Erythroblast (primary cell): ENCODE measurements around the gene SMC6.

Experiments used
- DNase-seq, 2 experiments: peaks; one replicate each; lab custom pipeline; 2025; lab: John Stamatoyannopoulos, UW
- GATA1 ChIP-seq: IDR thresholded peaks from 2 replicates; pipeline ENCODE4 v1.6.1; 2011; ENCODE audit warnings: low read depth, mild to moderate bottlenecking, control low read depth, low read length, moderate library complexity
- POLR2A ChIP-seq: IDR thresholded peaks from 2 replicates; pipeline ENCODE4 v1.6.1; 2011; ENCODE audit warnings: mild to moderate bottlenecking, low read length

Gene SMC6

GRCh38 chr2:17728210-17728609, 25.4 kb downstream of the SMC6 start:
- TF ChIP-seq POLR2A (no peak), GATA1 (no peak)
- no peak for DNase-seq

- TF ChIP-seq POLR2A (no peak), GATA1 (no peak)
- DNase-seq: peak; percentile 19 to 46
Observed at GRCh38 chr2:17719562-17720371, 33.8 kb downstream of the SMC6 start.

- TF ChIP-seq GATA1 (no peak), POLR2A (no peak)
- peak in 1 of 2 experiments; percentile 4 for DNase-seq
Observed at GRCh38 chr2:17718689-17719088, 34.9 kb downstream of the SMC6 start.

- TF ChIP-seq GATA1: no peak
- TF ChIP-seq POLR2A: no peak
- peak; percentile 32 to 54 for DNase-seq
Observed at GRCh38 chr2:17717666-17718065, 35.9 kb downstream of the SMC6 start.

GRCh38 chr2:17713291-17713690, 40.3 kb downstream of the SMC6 start:
- no peak for TF ChIP-seq POLR2A
- no peak for TF ChIP-seq GATA1
- peak in 1 of 2 experiments; percentile 2 for DNase-seq

DNA sequence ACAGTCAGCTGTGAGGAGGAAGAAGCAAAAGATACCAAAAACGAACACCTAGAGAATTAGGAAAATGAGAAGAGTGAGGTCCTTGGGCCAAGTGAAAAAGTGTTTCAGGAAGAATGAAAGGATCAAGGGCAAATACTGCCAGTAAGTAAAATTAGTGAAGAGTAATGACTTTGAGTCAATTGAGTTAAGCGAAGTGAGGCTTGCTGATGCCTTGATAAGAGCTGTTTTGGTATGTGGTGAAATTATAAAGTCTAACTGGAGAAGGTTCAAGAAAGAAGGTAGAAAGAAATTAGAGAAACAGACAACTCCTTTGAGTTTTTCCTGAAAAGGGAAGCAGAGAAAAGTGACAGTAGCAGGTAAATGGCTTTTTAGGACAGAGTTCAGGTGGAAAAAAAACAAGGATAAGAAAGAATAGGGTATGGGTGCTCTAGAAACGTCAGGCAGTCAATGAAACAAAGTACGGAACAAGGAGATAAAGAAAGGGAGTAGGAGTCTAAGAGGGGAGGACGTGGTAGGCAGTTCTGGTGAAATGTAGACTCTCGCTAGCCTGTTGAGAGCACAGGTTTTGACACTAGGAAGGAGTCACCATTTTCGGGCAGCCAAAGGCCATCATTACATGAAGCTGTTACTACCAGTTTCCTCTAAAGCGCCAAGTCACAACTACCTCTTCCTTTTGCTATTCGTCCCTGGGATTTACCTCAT, 42.9 kb downstream of the SMC6 start:
- no peak for TF ChIP-seq GATA1
- TF ChIP-seq POLR2A: no peak

DNA sequence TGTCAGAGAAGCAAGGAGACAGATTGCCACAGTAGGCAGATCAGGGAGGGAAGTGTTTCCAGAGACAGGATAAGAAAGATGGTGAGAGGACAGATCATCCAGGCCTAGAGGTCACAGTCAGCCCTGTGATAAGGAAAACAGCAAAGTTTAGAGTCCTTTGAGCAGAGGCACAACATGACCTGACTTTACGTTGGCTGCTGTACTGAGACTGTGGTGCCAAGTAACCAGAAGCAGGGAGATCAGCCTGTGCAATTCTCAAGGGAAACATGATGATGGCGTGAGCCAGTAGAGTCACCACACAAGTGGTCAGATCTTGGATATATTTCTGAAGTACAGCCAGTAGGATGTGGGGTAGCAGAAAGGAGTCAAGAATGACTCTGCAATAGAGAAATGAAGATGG, 43.7 kb downstream of the SMC6 start:
- DNase-seq: peak; percentile 11 to 15
- TF ChIP-seq GATA1 (no peak), POLR2A (no peak)

More for the DNA sequence above, 42.9 kb downstream of the SMC6 start:
- no peak for DNase-seq

- TF ChIP-seq GATA1: no peak
- no peak for TF ChIP-seq POLR2A
Observed at GRCh38 chr2:17708501-17708900, 45.1 kb downstream of the SMC6 start.

DNA sequence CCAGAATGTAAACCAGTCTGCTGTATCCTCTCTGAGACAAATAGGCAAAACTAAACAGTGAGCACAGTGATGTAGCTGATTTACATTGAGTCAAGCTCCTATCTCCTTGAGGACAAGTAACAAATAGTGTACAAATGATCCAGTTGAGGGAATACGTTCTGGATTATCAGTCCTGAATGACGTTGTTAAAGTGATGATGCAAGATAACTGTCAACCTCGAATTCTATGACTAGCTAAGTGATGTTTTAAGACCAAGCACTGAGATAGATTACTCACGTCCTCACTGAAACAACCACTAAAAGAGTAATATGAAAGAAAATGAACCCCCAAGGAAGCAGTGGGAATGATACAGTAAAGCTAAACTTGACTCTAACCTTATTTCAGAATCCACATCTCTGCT, 46.8 kb downstream of the SMC6 start:
- no peak for DNase-seq
- TF ChIP-seq GATA1 (no peak), POLR2A (no peak)

More at GRCh38 chr2:17708501-17708900, 45.1 kb downstream of the SMC6 start:
- DNase-seq: peak; percentile 31 to 65

GRCh38 chr2:17690776-17691175, 62.8 kb downstream of the SMC6 start:
- TF ChIP-seq GATA1 (no peak), POLR2A (no peak)
- no peak for DNase-seq

GRCh38 chr2:17689010-17689409, 64.6 kb downstream of the SMC6 start:
- DNase-seq: no peak
- no peak for TF ChIP-seq POLR2A
- TF ChIP-seq GATA1: no peak

DNA sequence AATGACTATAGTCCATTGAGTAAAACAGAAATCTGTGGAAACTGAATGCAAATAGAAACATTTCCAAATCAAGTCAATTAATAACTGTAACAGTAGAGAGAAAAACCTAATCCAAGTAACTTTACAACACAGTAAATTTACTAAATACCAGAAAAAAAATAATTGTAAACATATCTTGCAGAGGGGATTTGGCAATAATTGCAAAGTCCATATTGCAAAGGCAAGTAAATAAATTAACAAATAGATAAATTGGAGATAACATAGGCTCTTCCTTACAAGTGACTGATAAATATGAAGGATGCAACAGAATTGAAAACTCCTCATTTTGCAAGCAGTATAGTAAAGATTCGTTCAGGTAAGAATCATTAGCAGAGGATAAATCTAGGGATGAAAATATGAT, 65.0 kb downstream of the SMC6 start:
- TF ChIP-seq POLR2A (no peak), GATA1 (no peak)
- no peak for DNase-seq

DNA sequence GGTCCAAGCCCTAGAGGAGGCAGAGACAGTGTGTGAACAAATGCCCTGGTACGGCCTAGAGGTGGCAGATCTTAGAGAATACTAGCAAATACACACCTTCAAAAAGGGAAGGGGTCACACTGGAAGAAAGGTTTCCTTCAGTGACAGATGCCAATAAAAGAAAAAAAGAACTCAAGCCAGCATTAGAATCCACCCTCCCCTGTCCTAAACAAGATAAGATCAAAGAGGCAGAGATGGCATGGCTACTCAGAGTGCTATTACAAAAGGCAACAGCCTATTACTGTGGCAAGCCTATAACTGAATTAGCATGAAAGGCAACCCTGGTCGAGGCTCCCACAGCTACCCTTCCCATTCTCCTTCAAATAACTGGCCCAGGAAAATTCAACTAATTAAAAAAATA, 69.6 kb downstream of the SMC6 start:
- TF ChIP-seq POLR2A (no peak), GATA1 (no peak)
- no peak for DNase-seq
